Adipose tissue (tissue), 3 donors: ENCODE data around the gene DLG2. TPM values are rescaled to one million over a fixed set of nuclear protein-coding genes. Genes with fewer than 3 reads are reported as not detected.
"Not testable (repeated sequence)": the region's sequence is repeated elsewhere in the genome, so short reads cannot be mapped to it uniquely, and the experiment has no call there.

Experiments used
- H3K27ac ChIP-seq: one replicate; pipeline ENCODE4 v1.5.1; 2013; ENCODE audit warnings: low read depth, low read length
- WGBS, 3 donors: extraction: QIAGEN DNeasy Blood & Tissue Kit; methylation state at CpG; one replicate each; pipeline ENCODE4 v1.1.7; 2013; 5-methylcytosine and 5-hydroxymethylcytosine counted together
- polyA plus RNA-seq, 3 donors: library from polyadenylated mRNA; stranded (reverse); fragments of 200-250 nt; gene quantifications; one replicate each; pipeline ENCODE4 v1.2.3, GENCODE V29; 2013
- donor health status: healthy with polysubstance abuse.
- donor health status: Bipolar disorder and iron deficiency.
- donor health status: healthy.

The DLG2 gene
- polyA plus RNA-seq, 3 donors = 0.51 to 1.7 (median 0.91) TPM

GRCh38 chr11:83746921-83747585 lies 1880.1 kb downstream of the DLG2 start:
- 80 to 93% (median 91%) methylated on average over 4 of the region's 4 CpGs for WGBS, 3 donors
- H3K27ac ChIP-seq = no peak overlapping the region

GRCh38 chr11:83744620-83745192 lies 1882.4 kb downstream of the DLG2 start:
- 69 to 78% (median 77%) methylated on average over 6 of the region's 6 CpGs for WGBS, 3 donors
- no peak overlapping the region for H3K27ac ChIP-seq

- no peak overlapping the region for H3K27ac ChIP-seq
These were observed 1890.5 kb downstream of the DLG2 start for GRCh38 chr11:83736684-83737083.

GRCh38 chr11:83734120-83734519 lies 1893.0 kb downstream of the DLG2 start:
- no peak overlapping the region for H3K27ac ChIP-seq
- WGBS, 3 donors = 94 to 97% (median 96%) methylated on average over 1 of the region's 1 CpG

- 85 to 95% (median 90%) methylated on average over 2 of the region's 2 CpGs for WGBS, 3 donors
- H3K27ac ChIP-seq = not testable (repeated sequence)
These were observed 1895.9 kb downstream of the DLG2 start for GRCh38 chr11:83731288-83731687.

GRCh38 chr11:83728281-83728680 lies 1898.9 kb downstream of the DLG2 start:
- H3K27ac ChIP-seq = no peak overlapping the region
- WGBS, 3 donors = 87 to 92% (median 90%) methylated on average over 2 of the region's 2 CpGs

GRCh38 chr11:83727251-83727650 lies 1899.9 kb downstream of the DLG2 start:
- H3K27ac ChIP-seq = no peak overlapping the region

GRCh38 chr11:83726316-83726715 lies 1900.8 kb downstream of the DLG2 start:
- H3K27ac ChIP-seq = no peak overlapping the region
- WGBS, 3 donors = 74 to 80% (median 74%) methylated on average over 2 of the region's 2 CpGs

More at GRCh38 chr11:83727251-83727650, 1899.9 kb downstream of the DLG2 start:
- WGBS, 3 donors = 50 to 100% (median 87%) methylated on average over 1 of the region's 1 CpG

- H3K27ac ChIP-seq = no peak overlapping the region
- WGBS, 3 donors = 30 to 66% (median 34%) methylated on average over 4 of the region's 4 CpGs
These were observed 1901.4 kb downstream of the DLG2 start for GRCh38 chr11:83725728-83726127.

GRCh38 chr11:83725269-83725560 lies 1901.9 kb downstream of the DLG2 start:
- WGBS, 3 donors = 9 to 21% (median 16%) methylated on average over 4 of the region's 4 CpGs
- no peak overlapping the region for H3K27ac ChIP-seq

GRCh38 chr11:83723999-83724398 lies 1903.1 kb downstream of the DLG2 start:
- H3K27ac ChIP-seq = no peak overlapping the region
- WGBS, 3 donors = 5 to 19% (median 16%) methylated on average over 6 of the region's 6 CpGs

- 77 to 83% (median 78%) methylated on average over 4 of the region's 4 CpGs for WGBS, 3 donors
- H3K27ac ChIP-seq = no peak overlapping the region
These were observed 1904.6 kb downstream of the DLG2 start for GRCh38 chr11:83722392-83723119.

GRCh38 chr11:83721263-83721662 lies 1905.9 kb downstream of the DLG2 start:
- H3K27ac ChIP-seq = no peak overlapping the region
- 88 to 92% (median 90%) methylated on average over 2 of the region's 2 CpGs for WGBS, 3 donors

GRCh38 chr11:83720675-83721074 lies 1906.5 kb downstream of the DLG2 start:
- WGBS, 3 donors = 60 to 75% (median 74%) methylated on average over 2 of the region's 2 CpGs
- no peak overlapping the region for H3K27ac ChIP-seq

- H3K27ac ChIP-seq = no peak overlapping the region
- 63 to 77% (median 70%) methylated on average over 3 of the region's 3 CpGs for WGBS, 3 donors
These were observed 1909.6 kb downstream of the DLG2 start for GRCh38 chr11:83717537-83717936.

- no peak overlapping the region for H3K27ac ChIP-seq
- 66 to 80% (median 66%) methylated on average over 2 of the region's 2 CpGs for WGBS, 3 donors
These were observed 1911.1 kb downstream of the DLG2 start for GRCh38 chr11:83715927-83716535.

GRCh38 chr11:83713708-83714107 lies 1913.4 kb downstream of the DLG2 start:
- WGBS, 3 donors = 44 to 62% (median 61%) methylated on average over 2 of the region's 2 CpGs
- H3K27ac ChIP-seq = no peak overlapping the region

- no peak overlapping the region for H3K27ac ChIP-seq
- 71 to 93% (median 87%) methylated on average over 5 of the region's 5 CpGs for WGBS, 3 donors
These were observed 1916.0 kb downstream of the DLG2 start for GRCh38 chr11:83711106-83711527.

- H3K27ac ChIP-seq = no peak overlapping the region
These were observed 1917.7 kb downstream of the DLG2 start for GRCh38 chr11:83709434-83709833.
